HG02852 (cell line): Measurements from ENCODE around the gene CDKAL1.

Experiments
- ATAC-seq: cut with Tn5 transposase; IDR thresholded peaks from one replicate; pipeline ENCODE4 v1.9.1; 2021; ENCODE audit warnings: mild to moderate bottlenecking, moderate library complexity; ENCODE audit not compliant: unreplicated experiment

CDKAL1 gene

GRCh38 chr6:20670750-20671149 lies 136.5 kb downstream of the CDKAL1 start:
- ATAC-seq, result no peak

- ATAC-seq, result no peak
Observed at GRCh38 chr6:20672038-20672437, 137.8 kb downstream of the CDKAL1 start.

- no peak for ATAC-seq
Observed at GRCh38 chr6:20673458-20673857, 139.2 kb downstream of the CDKAL1 start.

GRCh38 chr6:20674664-20675063 lies 140.4 kb downstream of the CDKAL1 start:
- ATAC-seq, result no peak

GRCh38 chr6:20678831-20679352 lies 144.6 kb downstream of the CDKAL1 start:
- no peak for ATAC-seq

- ATAC-seq, result peak; percentile 79
Observed at GRCh38 chr6:20680697-20681165, 146.5 kb downstream of the CDKAL1 start.

GRCh38 chr6:20681243-20681684 lies 147.0 kb downstream of the CDKAL1 start:
- ATAC-seq, result peak; percentile 41

GRCh38 chr6:20684474-20684873 lies 150.2 kb downstream of the CDKAL1 start:
- ATAC-seq, result no peak

GRCh38 chr6:20686142-20686541 lies 151.9 kb downstream of the CDKAL1 start:
- ATAC-seq, result no peak

- no peak for ATAC-seq
Observed at GRCh38 chr6:20687494-20687893, 153.2 kb downstream of the CDKAL1 start.

GRCh38 chr6:20688710-20689500 lies 154.6 kb downstream of the CDKAL1 start:
- ATAC-seq, result peak; percentile 92

- ATAC-seq, result no peak
Observed at GRCh38 chr6:20691185-20691584, 156.9 kb downstream of the CDKAL1 start.

- ATAC-seq, result no peak
Observed at GRCh38 chr6:20692023-20692422, 157.8 kb downstream of the CDKAL1 start.

GRCh38 chr6:20693466-20694063 lies 159.3 kb downstream of the CDKAL1 start:
- ATAC-seq, result no peak

GRCh38 chr6:20696676-20697075 lies 162.4 kb downstream of the CDKAL1 start:
- ATAC-seq, result no peak

- ATAC-seq, result no peak
Observed at GRCh38 chr6:20698675-20699074, 164.4 kb downstream of the CDKAL1 start.

GRCh38 chr6:20699402-20699801 lies 165.1 kb downstream of the CDKAL1 start:
- no peak for ATAC-seq

- no peak for ATAC-seq
Observed at GRCh38 chr6:20700375-20700774, 166.1 kb downstream of the CDKAL1 start.

GRCh38 chr6:20702366-20702765 lies 168.1 kb downstream of the CDKAL1 start:
- no peak for ATAC-seq

GRCh38 chr6:20703049-20703448 lies 168.8 kb downstream of the CDKAL1 start:
- no peak for ATAC-seq

GRCh38 chr6:20704325-20705025 lies 170.2 kb downstream of the CDKAL1 start:
- no peak for ATAC-seq
